ENCODE data around the gene ANK2. TPM values are rescaled to one million over a fixed set of nuclear protein-coding genes. Genes with fewer than 3 reads are reported as not detected.

ANK2 gene
- total and polyA plus RNA-seq, 4 donors, result 1.1 to 61.2 (median 12.5) TPM

- DNase-seq (no peak), ATAC-seq (ENCODE audit: insufficient read depth, low FRiP score) (no peak)
- H3K9me3 ChIP-seq (ENCODE audit: control insufficient read depth in 4 of 4, insufficient read depth in 3 of 4, low read length in 3 of 4), result no peaks in the 10 kb centered on the region
These were observed 339.7 kb downstream of the ANK2 start for GRCh38 chr4:113389160-113389559.

GRCh38 chr4:113390850-113391249, 341.4 kb downstream of the ANK2 start:
- DNase-seq, result no peak
- Histone ChIP-seq H3K27ac (ENCODE audit: low read depth in 1 of 2, low read length in 1 of 2) (no peak overlapping the region), H3K27me3 (ENCODE audit: control insufficient read depth in 3 of 3, insufficient read depth in 3 of 3, low read length in 2 of 3) (no peaks in the 10 kb centered on the region), H3K9me3 (ENCODE audit: control insufficient read depth in 4 of 4, insufficient read depth in 3 of 4, low read length in 3 of 4) (no peaks in the 10 kb centered on the region), H3K4me1 (ENCODE audit: control insufficient read depth in 5 of 5, insufficient read depth in 5 of 5, low read length in 5 of 5) (no peaks in the 10 kb centered on the region), H3K36me3 (ENCODE audit: control insufficient read depth in 4 of 4, insufficient read depth in 4 of 4, low read length in 4 of 4) (no peaks in the 10 kb centered on the region), H3K9ac (ENCODE audit: insufficient read depth in 1 of 2, low read length in 2 of 2) (no peak overlapping the region), H3K4me3 (no peak overlapping the region)
- TF ChIP-seq CTCF (IDR thresholded peaks at IDR 0.05; ENCODE audit: control extremely low read depth, extremely low read depth), result no peak
- no peak for ATAC-seq (ENCODE audit: insufficient read depth, low FRiP score)

More at GRCh38 chr4:113389160-113389559, 339.7 kb downstream of the ANK2 start:
- WGBS, 2 donors, result 90 to 92% methylated on average over 3 of the region's 3 CpGs
- no peak overlapping the region for H3K27ac ChIP-seq (ENCODE audit: low read depth in 1 of 2, low read length in 1 of 2)
- no peak for TF ChIP-seq CTCF (IDR thresholded peaks at IDR 0.05; ENCODE audit: control extremely low read depth, extremely low read depth)
- peaks cover 0 to 11% (median 4%) of the 10 kb centered on the region in 5 donors for H3K4me1 ChIP-seq (ENCODE audit: control insufficient read depth in 5 of 5, insufficient read depth in 5 of 5, low read length in 5 of 5)
- no peak overlapping the region for H3K9ac ChIP-seq (ENCODE audit: insufficient read depth in 1 of 2, low read length in 2 of 2)
- H3K36me3 ChIP-seq (ENCODE audit: control insufficient read depth in 4 of 4, insufficient read depth in 4 of 4, low read length in 4 of 4), result no peaks in the 10 kb centered on the region
- no peak overlapping the region for H3K4me3 ChIP-seq
- H3K27me3 ChIP-seq (ENCODE audit: control insufficient read depth in 3 of 3, insufficient read depth in 3 of 3, low read length in 2 of 3), result no peaks in the 10 kb centered on the region

GRCh38 chr4:113394108-113394729, 344.8 kb downstream of the ANK2 start:
- no peak for TF ChIP-seq CTCF (IDR thresholded peaks at IDR 0.05; ENCODE audit: control extremely low read depth, extremely low read depth)
- Histone ChIP-seq H3K4me1 (ENCODE audit: control insufficient read depth in 5 of 5, insufficient read depth in 5 of 5, low read length in 5 of 5) (peaks cover 0 to 8% (median 0%) of the 10 kb centered on the region in 5 donors), H3K4me3 (no peak overlapping the region), H3K9ac (ENCODE audit: insufficient read depth in 1 of 2, low read length in 2 of 2) (no peak overlapping the region), H3K27me3 (ENCODE audit: control insufficient read depth in 3 of 3, insufficient read depth in 3 of 3, low read length in 2 of 3) (no peaks in the 10 kb centered on the region), H3K9me3 (ENCODE audit: control insufficient read depth in 4 of 4, insufficient read depth in 3 of 4, low read length in 3 of 4) (no peaks in the 10 kb centered on the region), H3K27ac (ENCODE audit: low read depth in 1 of 2, low read length in 1 of 2) (no peak overlapping the region), H3K36me3 (ENCODE audit: control insufficient read depth in 4 of 4, insufficient read depth in 4 of 4, low read length in 4 of 4) (no peaks in the 10 kb centered on the region)
- no peak for DNase-seq
- WGBS, 2 donors, result 78 to 82% methylated on average over 3 of the region's 3 CpGs
- no peak for ATAC-seq (ENCODE audit: insufficient read depth, low FRiP score)
